Measurements from ENCODE around the gene ADPRH. TPM values are rescaled to one million over a fixed set of nuclear protein-coding genes. Genes with fewer than 3 reads are reported as not detected.

The ADPRH gene
- total and polyA plus RNA-seq, 2 of the 4 experiments (the other 2 are of a cell fraction), result under 0.01 to 0.12 TPM

DNA sequence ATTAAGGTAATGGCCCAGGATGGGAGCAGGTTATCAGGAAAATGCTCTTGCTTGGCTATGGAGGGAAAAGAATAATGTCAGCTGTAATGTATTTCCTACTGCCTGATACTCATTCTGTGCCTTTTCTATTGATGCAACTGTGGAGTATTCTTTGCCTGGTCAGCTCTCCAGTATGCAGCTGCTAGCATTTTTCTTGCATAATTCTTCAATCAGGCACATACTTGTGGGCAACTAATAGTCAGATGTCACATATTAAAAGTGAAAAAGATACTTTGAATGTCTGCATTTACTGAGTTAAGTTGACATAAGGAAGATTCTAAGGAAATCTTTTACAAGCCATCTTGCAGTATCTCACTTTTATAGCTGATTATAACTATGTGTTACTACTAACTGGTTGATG, 49.4 kb upstream of the ADPRH start:
- H2BK120ac ChIP-seq (ENCODE audit: low read depth, low read length), result no peak overlapping the region
- POLR2A ChIA-PET (ENCODE audit: unreplicated experiment), result no interaction called here
- H3K18ac ChIP-seq (ENCODE audit: low read depth, low read length), result no peak overlapping the region
- H3K9me3 ChIP-seq (ENCODE audit: control insufficient read depth, insufficient read depth, low read length), result no peaks in the 10 kb centered on the region
- H3K56ac ChIP-seq (ENCODE audit: extremely low read depth, insufficient read depth, low read length), result no peak overlapping the region
- no peak overlapping the region for H3K9ac ChIP-seq (ENCODE audit: low read depth, low read length)
- dilution Hi-C loops (cut with HindIII; ENCODE audit: low sequenced_read_pairs, unreplicated experiment), result no loop called here
- H3K23ac ChIP-seq (ENCODE audit: low read depth, low read length), result no peak overlapping the region
- H4K5ac ChIP-seq (ENCODE audit: low read depth, low read length), result no peak overlapping the region
- H3K9me1 ChIP-seq (ENCODE audit: insufficient read depth, low read length), result no peaks in the 10 kb centered on the region
- intact Hi-C loops (cut with micrococcal nuclease), result no loop called here
- CTCF ChIA-PET, result no interaction called here
- no peak overlapping the region for H2AK9ac ChIP-seq (replicated peaks; ENCODE audit: low read depth, low read length, poor library complexity)
- no TSS peak for BruUV-seq (replicated peaks)
- H3K4me3 ChIP-seq (ENCODE audit: insufficient read depth, low read depth, low read length), result no peak overlapping the region
- H3K4me1 ChIP-seq (ENCODE audit: control insufficient read depth, insufficient read depth, low read length), result peaks cover 4% of the 10 kb centered on the region
- H4K91ac ChIP-seq (ENCODE audit: insufficient read depth, low read depth, low read length), result no peak overlapping the region
- H3K14ac ChIP-seq (replicated peaks; ENCODE audit: low read depth, low read length), result no peak overlapping the region
- H3K36me3 ChIP-seq (ENCODE audit: control insufficient read depth, insufficient read depth, low read length), result peaks cover 3% of the 10 kb centered on the region
- no peak overlapping the region for H2AFZ ChIP-seq (replicated peaks; ENCODE audit: low read length, poor library complexity)
- no peak overlapping the region; a peak in 1 of 4 replicates for H4K8ac ChIP-seq (ENCODE audit: low read depth in 2 of 2, low read length in 2 of 2)
- no peaks in the 10 kb centered on the region for H3K79me1 ChIP-seq (ENCODE audit: low read depth in 1 of 2, low read length in 2 of 2)
- H4K20me1 ChIP-seq (ENCODE audit: insufficient read depth, low read length), result no peaks in the 10 kb centered on the region
- H2AK5ac ChIP-seq (ENCODE audit: low read depth, low read length), result no peak overlapping the region
- H2BK20ac ChIP-seq (ENCODE audit: low read depth, low read length), result no peak overlapping the region
- DNase-seq (peak; percentile 71), ATAC-seq (ENCODE audit: low read depth) (peak; percentile 93)
- H3K27me3 ChIP-seq (ENCODE audit: control insufficient read depth, insufficient read depth, low read length), result no peaks in the 10 kb centered on the region
- no peak overlapping the region for H2BK5ac ChIP-seq (ENCODE audit: low read depth, low read length, poor library complexity, severe bottlenecking)
- H2BK15ac ChIP-seq (ENCODE audit: low read depth, low read length), result no peak overlapping the region
- H3K4ac ChIP-seq (ENCODE audit: low read depth, low read length), result no peak overlapping the region
- H3K27ac ChIP-seq (ENCODE audit: insufficient read depth, low read length), result no peak overlapping the region
- TF ChIP-seq MAZ (IDR thresholded peaks at IDR 0.05; ENCODE audit: borderline replicate concordance, low read depth, low read length), result no peak
- TF ChIP-seq CEBPB (IDR thresholded peaks at IDR 0.05; ENCODE audit: low read depth, low read length), result peak; percentile 33; the same call in 1 of the 2 replicates
- no peak for TF ChIP-seq CTCF (conservative IDR thresholded peaks at IDR 0.05; ENCODE audit: low read depth, low read length)
- TF ChIP-seq MXI1 (IDR thresholded peaks at IDR 0.05; ENCODE audit: borderline replicate concordance, low read depth, low read length), result no peak
- in situ Hi-C loops (cut with MboI; ENCODE audit: low sequenced_read_pairs), result no loop called here
- H3K4me2 ChIP-seq (ENCODE audit: low read depth, low read length), result peak overlapping the region; percentile 57
